ENCODE measurements around the gene PHLPP2.

Gene PHLPP2

DNA sequence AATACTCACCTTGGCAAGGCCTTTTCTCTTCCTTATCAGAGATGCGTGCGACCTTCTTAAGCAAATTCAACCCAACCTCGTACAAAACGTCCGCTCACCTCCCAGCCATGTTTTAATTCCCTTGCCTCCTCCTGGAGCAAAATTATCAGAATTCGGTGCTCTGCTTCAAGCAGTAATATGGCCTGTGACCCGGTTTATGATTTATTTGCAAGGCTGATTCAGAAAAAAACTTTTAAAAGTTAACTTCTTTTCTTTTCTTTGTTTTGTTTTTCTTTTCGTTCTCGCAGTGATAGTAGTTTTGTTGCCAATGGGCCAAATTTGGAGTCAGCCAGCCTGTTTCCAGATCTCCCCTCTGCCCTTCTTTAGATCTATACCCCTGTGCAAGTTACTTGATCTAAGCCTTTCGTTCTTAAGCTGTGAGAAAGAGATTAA, at the start of gene PHLPP2:
Gene PHLPP2 (minus strand): TSS at position 382 of the 432 bp plus-strand sequence. CDS start 9,906 bp downstream, outside the sequence.
- DNase-seq (ENCODE audit: low spot score), result no peak

DNA sequence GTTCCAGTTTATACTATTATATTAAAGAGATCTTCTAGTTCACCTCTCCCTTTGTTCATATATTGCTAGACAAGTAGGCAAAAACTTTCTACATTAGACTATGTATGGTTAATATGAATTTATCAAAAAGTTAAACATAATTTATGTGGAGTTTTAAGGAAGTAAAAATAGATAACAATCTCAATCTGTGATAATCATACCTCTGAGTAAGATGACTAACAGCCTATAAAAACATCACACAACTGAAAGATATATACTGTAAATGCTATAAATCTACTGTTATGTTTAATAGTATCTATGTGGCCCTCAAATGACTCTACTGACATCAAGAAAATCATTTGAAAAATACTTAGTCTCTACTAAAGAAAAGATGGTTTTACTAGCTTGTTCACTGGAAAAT, 47.1 kb upstream of the PHLPP2 start:
- DNase-seq (ENCODE audit: low spot score), result no peak

GRCh38 chr16:71769222-71769621, 44.7 kb upstream of the PHLPP2 start:
- no peak for DNase-seq (ENCODE audit: low spot score)

DNA sequence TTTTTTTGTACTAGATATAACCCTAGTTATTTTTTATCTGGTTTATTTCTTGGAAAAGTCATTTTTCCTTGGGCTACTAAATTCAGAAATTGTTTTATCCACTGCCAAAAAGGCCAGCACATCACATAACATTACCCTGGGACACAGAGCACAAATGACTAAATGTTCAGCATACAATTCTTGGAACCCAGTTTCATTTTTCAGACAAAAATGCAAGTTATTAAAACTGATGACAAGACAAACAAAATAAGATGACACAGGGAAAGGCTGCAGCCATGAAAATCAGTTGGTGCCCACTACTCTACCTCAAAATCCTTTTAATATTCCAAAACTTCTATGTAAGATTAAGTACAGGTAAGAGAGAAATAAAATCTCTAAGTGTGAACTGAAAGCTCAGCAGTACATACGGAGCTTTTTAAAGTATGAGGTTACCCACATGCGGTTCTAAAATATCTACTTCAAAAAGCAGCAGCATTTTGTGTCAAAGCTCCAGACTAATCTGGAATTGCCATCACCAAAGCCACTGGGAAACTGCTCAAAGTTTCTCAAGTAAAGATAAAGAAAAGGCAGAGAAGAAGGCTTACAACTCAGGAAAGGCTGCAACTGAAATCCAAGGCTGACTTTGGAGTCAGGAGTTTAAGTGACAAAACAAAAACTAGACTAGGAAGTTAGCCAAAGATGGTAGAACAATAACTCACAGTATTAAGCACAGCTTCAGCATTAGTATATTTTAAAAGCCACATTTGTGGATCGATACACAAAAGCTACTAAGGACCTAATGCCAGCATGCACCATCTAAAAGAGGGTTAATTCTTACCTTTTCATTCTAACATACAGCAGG, 42.8 kb upstream of the PHLPP2 start:
- DNase-seq (ENCODE audit: low spot score), result no peak

DNA sequence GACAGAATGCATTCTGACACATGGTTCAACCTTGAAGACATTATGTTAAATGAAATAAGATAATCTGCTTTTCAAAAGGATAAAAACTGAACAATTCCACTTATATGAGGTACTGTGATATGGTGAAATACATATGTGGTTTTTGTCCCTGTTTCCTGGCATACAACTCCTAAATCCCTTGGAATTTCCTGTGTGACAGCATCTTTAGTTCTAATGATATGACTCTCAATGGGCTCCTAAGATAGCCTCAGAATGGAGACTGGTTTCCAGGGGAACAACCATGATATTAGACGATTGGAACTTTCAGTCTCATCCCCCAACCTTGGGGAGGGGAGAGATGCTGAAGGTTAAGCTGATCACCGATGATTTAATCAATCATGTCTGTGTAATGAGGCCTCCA, 37.7 kb upstream of the PHLPP2 start:
- no peak for DNase-seq (ENCODE audit: low spot score)

- no peak for DNase-seq (ENCODE audit: low spot score)
Observed at GRCh38 chr16:71761097-71761496, 36.6 kb upstream of the PHLPP2 start.

DNA sequence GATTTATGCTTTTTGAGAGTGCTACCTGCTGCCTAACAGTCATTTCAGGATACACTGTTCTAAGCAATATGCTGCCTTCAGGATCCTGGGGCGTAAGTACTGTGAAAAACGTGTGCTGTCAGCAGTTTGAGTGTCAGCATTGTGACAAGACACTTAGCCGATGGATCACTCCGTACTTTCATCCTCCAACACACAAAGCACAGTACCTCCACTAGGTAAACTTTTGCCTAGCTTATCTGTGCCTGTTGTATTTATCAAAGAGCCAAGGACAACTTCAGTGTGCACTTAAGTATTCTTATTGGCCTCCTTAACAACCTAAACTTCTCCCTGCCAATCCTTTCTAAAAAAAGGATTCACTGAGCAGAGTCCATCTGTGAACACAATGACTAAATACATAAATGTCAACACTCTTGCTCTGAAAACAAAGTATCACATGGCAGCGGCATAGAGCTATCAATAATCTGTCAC, 33.8 kb upstream of the PHLPP2 start:
- DNase-seq (ENCODE audit: low spot score), result no peak

DNA sequence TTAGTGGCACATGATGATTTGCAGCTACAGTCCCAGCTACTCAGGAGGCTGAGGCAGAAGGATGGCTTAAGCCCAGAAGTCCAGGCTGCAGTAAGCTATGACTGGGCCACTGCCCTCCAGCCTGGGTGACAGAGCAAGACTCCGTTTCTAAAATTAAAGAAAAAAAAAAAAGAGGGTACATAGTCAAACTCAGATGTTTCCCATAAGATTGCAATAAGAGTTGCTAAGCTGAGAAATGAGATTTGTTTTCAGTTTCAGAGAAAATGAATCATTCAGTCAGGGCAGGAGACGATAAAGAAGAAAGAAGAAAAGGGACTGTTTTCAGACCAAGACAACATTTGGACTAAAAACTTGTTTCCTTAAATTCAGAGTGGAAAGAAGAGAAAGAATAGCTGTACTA, 30.2 kb upstream of the PHLPP2 start:
- DNase-seq (ENCODE audit: low spot score), result no peak

- no peak for DNase-seq (ENCODE audit: low spot score)
Observed at GRCh38 chr16:71754108-71754507, 29.6 kb upstream of the PHLPP2 start.

- no peak for DNase-seq (ENCODE audit: low spot score)
Observed at GRCh38 chr16:71748226-71748625, 23.7 kb upstream of the PHLPP2 start.

- DNase-seq (ENCODE audit: low spot score), result peak; percentile 50
Observed at GRCh38 chr16:71746442-71747046, 22.0 kb upstream of the PHLPP2 start.

DNA sequence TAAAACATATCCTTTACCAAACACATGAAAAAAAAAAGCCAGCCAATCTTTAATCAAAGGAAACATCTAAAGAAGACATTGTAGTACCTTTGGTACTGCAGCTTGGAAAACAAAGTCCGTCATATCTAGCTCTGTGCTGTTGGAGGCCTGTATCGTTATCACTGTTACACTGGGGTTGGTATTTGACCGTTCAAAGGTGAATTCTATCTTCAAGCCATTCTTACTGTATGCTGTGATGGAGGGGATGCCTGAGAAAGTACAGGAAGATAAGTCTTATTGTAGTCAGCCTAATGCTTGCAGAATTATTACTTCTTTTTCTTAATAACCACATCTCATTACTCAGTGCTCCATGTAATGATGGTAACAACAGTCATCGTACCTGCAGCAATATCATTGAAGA, 14.4 kb upstream of the PHLPP2 start:
- DNase-seq (ENCODE audit: low spot score), result no peak

DNA sequence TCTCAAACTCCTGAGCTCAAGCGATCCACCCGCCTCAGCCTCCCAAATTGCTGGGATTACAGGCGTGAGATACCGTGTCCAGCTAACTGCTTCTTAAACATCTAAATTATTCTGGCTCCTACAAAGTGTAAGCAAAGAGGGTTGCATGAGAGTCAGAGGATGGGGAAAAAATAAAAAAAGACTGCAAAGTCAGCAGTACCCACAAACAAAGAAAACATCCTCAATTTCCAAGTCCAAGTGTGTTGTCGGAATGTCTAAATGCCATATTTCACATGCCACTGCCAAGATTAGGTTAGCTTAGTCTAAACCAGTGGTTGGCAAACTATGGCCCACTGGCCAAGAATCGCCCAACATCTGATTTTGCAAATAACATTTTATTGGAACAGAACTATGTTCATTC, 13.0 kb upstream of the PHLPP2 start:
- no peak for DNase-seq (ENCODE audit: low spot score)

GRCh38 chr16:71734511-71734910, 10.0 kb upstream of the PHLPP2 start:
- no peak for DNase-seq (ENCODE audit: low spot score)

DNA sequence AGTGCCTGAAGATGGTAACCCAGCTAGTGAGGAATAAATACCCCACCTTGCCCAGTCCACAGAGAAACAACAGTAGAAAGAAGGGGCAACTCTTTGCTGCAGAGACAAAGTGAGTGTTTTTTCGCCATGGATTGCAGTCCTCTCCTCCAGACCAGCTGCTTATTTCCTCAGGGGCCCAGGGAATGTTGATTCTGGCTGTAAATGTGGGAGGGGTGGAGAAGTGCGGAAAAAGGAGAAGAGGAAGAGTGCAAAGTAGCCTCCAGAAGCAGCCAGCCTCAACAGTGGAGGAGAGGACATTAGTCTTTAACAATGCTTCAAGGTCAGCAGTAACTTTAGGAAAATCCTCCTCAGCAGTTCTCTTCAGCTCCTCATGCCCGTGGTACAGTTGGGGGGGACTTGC, 8.1 kb upstream of the PHLPP2 start:
- no peak for DNase-seq (ENCODE audit: low spot score)

GRCh38 chr16:71727551-71728324, 3.2 kb upstream of the PHLPP2 start:
- no peak for DNase-seq (ENCODE audit: low spot score)

- DNase-seq (ENCODE audit: low spot score), result no peak
Observed at GRCh38 chr16:71726476-71727315, 2.2 kb upstream of the PHLPP2 start.

DNA sequence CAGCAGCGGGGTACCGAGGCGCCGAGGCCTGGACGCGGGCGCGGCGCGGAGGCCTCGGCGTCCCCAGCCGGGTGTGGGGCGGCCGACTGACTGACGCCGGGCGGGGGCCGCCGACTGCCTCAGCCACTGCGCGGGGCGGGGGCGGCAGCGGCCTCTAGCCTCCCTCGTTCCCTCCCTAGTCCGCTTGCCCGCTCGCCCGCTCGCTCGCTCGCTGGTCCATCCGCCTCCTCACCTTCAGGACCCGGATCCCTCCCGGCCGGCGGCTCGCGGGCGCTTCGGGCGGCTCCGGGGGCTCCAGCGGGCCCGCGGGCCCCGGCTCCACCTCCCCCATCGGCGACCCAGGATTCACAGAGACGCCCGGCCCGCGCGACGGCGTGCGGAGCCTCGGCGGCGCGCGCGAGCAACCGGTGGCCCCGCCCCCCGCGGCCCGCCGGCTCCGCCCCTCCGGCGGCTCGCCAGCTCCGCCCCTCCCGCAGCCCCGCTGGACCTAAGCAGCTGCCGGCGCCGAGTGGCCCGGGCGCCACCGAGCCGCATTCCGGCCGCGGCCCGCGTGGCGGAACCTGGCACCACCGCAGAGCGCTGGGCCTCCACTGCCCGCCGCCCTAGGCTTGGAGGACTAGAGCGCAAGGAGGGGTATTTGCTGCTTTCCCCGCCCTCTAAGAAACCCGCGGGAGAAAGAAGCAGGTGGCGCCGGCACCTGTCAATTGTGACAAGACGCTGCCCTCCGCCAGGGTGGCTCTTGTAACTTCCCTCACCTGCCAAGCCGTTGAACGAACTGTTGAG, 773 bp downstream of the PHLPP2 start:
- DNase-seq (ENCODE audit: low spot score), result peak; percentile 72

- peak; percentile 47 for DNase-seq (ENCODE audit: low spot score)
Observed at GRCh38 chr16:71722801-71723536, 1.5 kb downstream of the PHLPP2 start.

- no peak for DNase-seq (ENCODE audit: low spot score)
Observed at GRCh38 chr16:71721066-71721740, 3.3 kb downstream of the PHLPP2 start.
